GM23338 (cell line): Measurements from ENCODE around the gene DRGX. TPM values are rescaled to one million over a fixed set of nuclear protein-coding genes. Genes with fewer than 3 reads are reported as not detected.

Experiments
- ATAC-seq: fragments of 200-7000 bp; cut with Tn5 transposase; 3 replicates; pipeline ENCODE4 v1.9.1; 2020
- DNase-seq: peaks from one replicate; pipeline ENCODE4 v3.0.0-alpha.2; 2015; ENCODE audit warnings: low spot score
- H2AFZ ChIP-seq: fragments of 200-600 bp; sonication (generic); 2 replicates; pipeline ENCODE4 v1.8.0; 2016; ENCODE audit warnings: antibody characterized with exemption, mild to moderate bottlenecking, moderate library complexity
- H3F3A ChIP-seq: fragments of 200-600 bp; sonication (generic); replicated peaks from 2 replicates; pipeline ENCODE4 v1.8.0; 2017; ENCODE audit warnings: antibody characterized with exemption, mixed run types, low read depth
- H3K27ac ChIP-seq: fragments of 200-600 bp; sonication (generic); 2 replicates; pipeline ENCODE4 v1.6.1; 2016; ENCODE audit warnings: low read depth
- H3K27me3 ChIP-seq: fragments of 200-600 bp; sonication (generic); 2 replicates; pipeline ENCODE4 v1.8.0; 2016; ENCODE audit warnings: mild to moderate bottlenecking, mixed run types, moderate library complexity; ENCODE audit not compliant: insufficient read depth
- H3K36me3 ChIP-seq: fragments of 200-600 bp; sonication (generic); 2 replicates; pipeline ENCODE4 v1.8.0; 2016; ENCODE audit warnings: mild to moderate bottlenecking; ENCODE audit not compliant: insufficient read depth
- H3K4me1 ChIP-seq: fragments of 200-600 bp; sonication (generic); 2 replicates; pipeline ENCODE4 v1.8.0; 2016; ENCODE audit warnings: mild to moderate bottlenecking, moderate library complexity; ENCODE audit not compliant: insufficient read depth
- H3K4me2 ChIP-seq: fragments of 200-600 bp; sonication (generic); 2 replicates; pipeline ENCODE4 v1.7.1; 2017; ENCODE audit warnings: mixed run types
- H3K4me3 ChIP-seq: fragments of 200-600 bp; sonication (generic); 2 replicates; pipeline ENCODE4 v1.6.1; 2016; ENCODE audit warnings: mixed run types
- H3K79me2 ChIP-seq: fragments of 200-600 bp; sonication (generic); replicated peaks from 2 replicates; pipeline ENCODE4 v1.8.0; 2017; ENCODE audit warnings: mild to moderate bottlenecking; ENCODE audit not compliant: insufficient read depth
- H3K9me2 ChIP-seq: fragments of 200-600 bp; sonication (generic); 2 replicates; pipeline ENCODE4 v1.8.0; 2017; ENCODE audit not compliant: insufficient read depth
- H4K20me1 ChIP-seq: fragments of 200-600 bp; sonication (generic); replicated peaks from 2 replicates; pipeline ENCODE4 v1.8.0; 2017; ENCODE audit warnings: mild to moderate bottlenecking; ENCODE audit not compliant: insufficient read depth
- H3K27ac Mint-ChIP-seq: 2 replicates; pipeline ENCODE4 v1.8.0; 2020; ENCODE audit warnings: inconsistent platforms, mild to moderate bottlenecking, moderate library complexity, mixed read lengths
- H3K27me3 Mint-ChIP-seq: 3 replicates; pipeline ENCODE4 v1.8.0; 2022; ENCODE audit warnings: low read depth, mild to moderate bottlenecking, moderate library complexity, mixed read lengths, inconsistent platforms; ENCODE audit not compliant: insufficient read depth, poor library complexity
- H3K36me3 Mint-ChIP-seq: 3 replicates; pipeline ENCODE4 v1.8.0; 2021; ENCODE audit warnings: low read depth, mild to moderate bottlenecking, inconsistent platforms, moderate library complexity, mixed read lengths
- H3K4me1 Mint-ChIP-seq: 3 replicates; pipeline ENCODE4 v1.8.0; 2020; ENCODE audit warnings: mild to moderate bottlenecking, inconsistent platforms, mixed read lengths
- H3K4me3 Mint-ChIP-seq: 3 replicates; pipeline ENCODE4 v1.8.0; 2021; ENCODE audit warnings: moderate library complexity, mild to moderate bottlenecking, inconsistent platforms, mixed read lengths
- H3K9me3 Mint-ChIP-seq: 3 replicates; pipeline ENCODE4 v1.8.0; 2020; ENCODE audit warnings: moderate library complexity, mild to moderate bottlenecking, inconsistent platforms, mixed read lengths
- CREB1 ChIP-seq: fragments of 250-450 bp; sonication (Bioruptor Pico); IDR thresholded peaks from 2 replicates; pipeline ENCODE4 v1.5.0; 2020; ENCODE audit warnings: low read depth, mild to moderate bottlenecking, moderate library complexity
- CTCF ChIP-seq, 2 experiments: fragments of 200-600 bp in 1 of 2; sonication (generic) in 1 of 2; conservative IDR thresholded peaks; 2 replicates each; pipeline versions ENCODE4 v1.5.1 to v1.6.1; 2016 to 2017; ENCODE audit warnings: antibody characterized with exemption in 2 of 2, low read depth in 2 of 2, mild to moderate bottlenecking in 2 of 2, moderate library complexity in 1 of 2
- ETS1 ChIP-seq: IDR thresholded peaks from 2 replicates; pipeline ENCODE4 v1.6.1; 2016; ENCODE audit warnings: antibody characterized with exemption
- EZH2 ChIP-seq: fragments of 200-600 bp; sonication (generic); IDR thresholded peaks from one replicate; pipeline ENCODE4 v1.8.0; 2017; ENCODE audit warnings: antibody characterized with exemption, mild to moderate bottlenecking, low read depth; ENCODE audit not compliant: unreplicated experiment
- JUNB ChIP-seq: IDR thresholded peaks from one replicate; pipeline ENCODE4 v1.6.1; 2016; ENCODE audit warnings: antibody characterized with exemption; ENCODE audit not compliant: unreplicated experiment
- POLR2AphosphoS5 ChIP-seq: IDR thresholded peaks from 2 replicates; pipeline ENCODE4 v1.6.1; 2016; ENCODE audit warnings: antibody characterized with exemption, low read depth
- STAT1 ChIP-seq: IDR thresholded peaks from one replicate; pipeline ENCODE4 v1.6.1; 2016; ENCODE audit warnings: antibody characterized with exemption; ENCODE audit not compliant: unreplicated experiment
- ZNF114 ChIP-seq: fragments of 250-450 bp; sonication (Bioruptor Pico); IDR thresholded peaks from 2 replicates; pipeline ENCODE4 v1.5.0; 2020; ENCODE audit warnings: mild to moderate bottlenecking, moderate library complexity
- ZNF331 ChIP-seq: fragments of 250-450 bp; sonication (Bioruptor Pico); IDR thresholded peaks from 2 replicates; pipeline ENCODE4 v1.5.0; 2020; ENCODE audit warnings: low read depth, mild to moderate bottlenecking, moderate library complexity
- ZNF462 ChIP-seq: fragments of 250-450 bp; sonication (Bioruptor Pico); IDR thresholded peaks from 2 replicates; pipeline ENCODE4 v1.5.0; 2020; ENCODE audit warnings: mild to moderate bottlenecking, moderate library complexity
- polyA plus RNA-seq: library from polyadenylated mRNA; unstranded; fragments of >200 nt; fragmentation: Nextera tagmentation; extraction: Ambion mirVana; gene quantifications from 2 replicates; pipeline ENCODE4 v1.2.1, GENCODE V29; 2016
- total RNA-seq: library from RNA; depleted of rRNA; stranded (reverse); fragments of >200 nt; shearing (Covaris generic); gene quantifications from 2 replicates; pipeline ENCODE4 v1.2.3, GENCODE V29; 2014
- TF ChIP-seq, protein P1 (sequence below): IDR thresholded peaks from one replicate; pipeline ENCODE4 v1.6.1; 2018; ENCODE audit warnings: antibody characterized with exemption; ENCODE audit not compliant: unreplicated experiment

The DRGX gene
- total and polyA plus RNA-seq, 2 experiments from 2014 or later: not detected

DNA sequence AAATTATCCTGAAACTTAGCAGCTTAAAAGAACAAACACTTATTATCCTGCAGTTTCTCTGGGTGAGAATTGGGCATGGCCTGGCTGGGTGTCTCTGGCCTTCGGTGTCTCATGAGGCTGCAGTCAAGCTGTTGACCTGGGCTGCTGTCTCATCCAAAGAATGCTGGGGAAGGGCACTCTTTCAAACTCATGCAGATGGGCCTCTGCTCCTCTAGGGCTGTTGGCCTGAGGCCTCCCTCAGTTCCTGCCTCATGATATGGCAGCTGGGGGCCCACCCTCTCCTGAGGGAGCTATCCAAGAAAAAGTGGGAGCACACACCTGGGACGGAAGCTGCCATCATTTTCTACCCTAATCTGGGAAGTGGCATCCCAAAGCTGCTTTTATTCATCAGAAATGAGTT lies 43.6 kb downstream of the DRGX start:
- ATAC-seq (no peak), DNase-seq (no peak)
- Mint-ChIP-seq H3K36me3 (no peaks in the 10 kb centered on the region), H3K9me3 (peaks cover 6% of the 10 kb centered on the region; the same call in 1 of the 3 replicates), H3K27me3 (no peaks in the 10 kb centered on the region), H3K4me3 (no peak overlapping the region), H3K4me1 (no peaks in the 10 kb centered on the region), H3K27ac (no peak overlapping the region)
- no peaks in the 10 kb centered on the region for H3K4me1 ChIP-seq
- TF ChIP-seq ETS1: no peak
- TF ChIP-seq ZNF114: no peak
- no peak for TF ChIP-seq POLR2AphosphoS5
- TF ChIP-seq, protein P1, sequence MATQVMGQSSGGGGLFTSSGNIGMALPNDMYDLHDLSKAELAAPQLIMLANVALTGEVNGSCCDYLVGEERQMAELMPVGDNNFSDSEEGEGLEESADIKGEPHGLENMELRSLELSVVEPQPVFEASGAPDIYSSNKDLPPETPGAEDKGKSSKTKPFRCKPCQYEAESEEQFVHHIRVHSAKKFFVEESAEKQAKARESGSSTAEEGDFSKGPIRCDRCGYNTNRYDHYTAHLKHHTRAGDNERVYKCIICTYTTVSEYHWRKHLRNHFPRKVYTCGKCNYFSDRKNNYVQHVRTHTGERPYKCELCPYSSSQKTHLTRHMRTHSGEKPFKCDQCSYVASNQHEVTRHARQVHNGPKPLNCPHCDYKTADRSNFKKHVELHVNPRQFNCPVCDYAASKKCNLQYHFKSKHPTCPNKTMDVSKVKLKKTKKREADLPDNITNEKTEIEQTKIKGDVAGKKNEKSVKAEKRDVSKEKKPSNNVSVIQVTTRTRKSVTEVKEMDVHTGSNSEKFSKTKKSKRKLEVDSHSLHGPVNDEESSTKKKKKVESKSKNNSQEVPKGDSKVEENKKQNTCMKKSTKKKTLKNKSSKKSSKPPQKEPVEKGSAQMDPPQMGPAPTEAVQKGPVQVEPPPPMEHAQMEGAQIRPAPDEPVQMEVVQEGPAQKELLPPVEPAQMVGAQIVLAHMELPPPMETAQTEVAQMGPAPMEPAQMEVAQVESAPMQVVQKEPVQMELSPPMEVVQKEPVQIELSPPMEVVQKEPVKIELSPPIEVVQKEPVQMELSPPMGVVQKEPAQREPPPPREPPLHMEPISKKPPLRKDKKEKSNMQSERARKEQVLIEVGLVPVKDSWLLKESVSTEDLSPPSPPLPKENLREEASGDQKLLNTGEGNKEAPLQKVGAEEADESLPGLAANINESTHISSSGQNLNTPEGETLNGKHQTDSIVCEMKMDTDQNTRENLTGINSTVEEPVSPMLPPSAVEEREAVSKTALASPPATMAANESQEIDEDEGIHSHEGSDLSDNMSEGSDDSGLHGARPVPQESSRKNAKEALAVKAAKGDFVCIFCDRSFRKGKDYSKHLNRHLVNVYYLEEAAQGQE: no peak
- TF ChIP-seq ZNF462: no peak
- TF ChIP-seq EZH2: no peak
- TF ChIP-seq CREB1 (CRISPR knock-in tag): no peak
- TF ChIP-seq ZNF331 (CRISPR knock-in tag): no peak
- TF ChIP-seq STAT1: no peak
- no peak for TF ChIP-seq JUNB
- no peak for TF ChIP-seq CTCF (conservative IDR thresholded peaks at IDR 0.05; ENCODE audit: low read depth in 2 of 2)
- no peak overlapping the region for H3K4me2 ChIP-seq
- no peak overlapping the region for H3K4me3 ChIP-seq
- H3K36me3 ChIP-seq: no peaks in the 10 kb centered on the region
- H3K27ac ChIP-seq: no peak overlapping the region
- H3K9me2 ChIP-seq: 0 out of 2 replicates have a peak, but pooled peaks cover 2% of the 10 kb centered on the region
- H3F3A ChIP-seq: no peaks in the 10 kb centered on the region
- H2AFZ ChIP-seq: no peak overlapping the region
- H3K27me3 ChIP-seq: no peaks in the 10 kb centered on the region
- no peaks in the 10 kb centered on the region for H4K20me1 ChIP-seq
- no peaks in the 10 kb centered on the region for H3K79me2 ChIP-seq
